K562 (cell line): ENCODE data around the gene CDC5L. TPM values are rescaled to one million over a fixed set of nuclear protein-coding genes. Genes with fewer than 3 reads are reported as not detected.

ENCODE experiments used
- ATAC-seq: fragments of 200-7000 bp; cut with Tn5 transposase; 3 replicates; pipeline ENCODE4 v1.9.1; 2020; ENCODE audit warnings: moderate library complexity
- BruUV-seq: library from RNA; stranded (reverse); fragments of 400-500 nt; replicated peaks from 2 replicates; lab custom pipeline; 2021; lab: Mats Ljungman, UMichigan
- CTCF ChIA-PET: fragments of 300-600 bp; formaldehyde crosslinking; extraction: SDS; loops from one replicate; lab custom pipeline; 2021; ENCODE audit warnings: low intra/inter-chr PET ratio; lab: Yijun Ruan, JAX
- POLR2A ChIA-PET: fragments of 300-600, 350-650 bp; sonication (Branson Sonifier 250); formaldehyde crosslinking; extraction: SDS; loops from one replicate; lab custom pipeline; 2021; ENCODE audit warnings: antibody characterized with exemption, inconsistent platforms; lab: Yijun Ruan, JAX
- DNase-seq, 4 experiments: peaks; one replicate each; pipeline versions ENCODE4 v3.0.0 to v3.0.0-alpha.2; 2011 to 2018; ENCODE audit warnings: low spot score in 3 of 4, mixed read lengths in 3 of 4; ENCODE audit errors: extremely low read depth in 1 of 4
- FAIRE-seq: peaks from 2 replicates; lab custom pipeline; 2011; peaks lifted over from hg19 to GRCh38; lab: Jason Lieb, UNC
- H2AFZ ChIP-seq: 2 replicates; pipeline ENCODE4 v1.6.0; 2011; ENCODE audit warnings: low read depth, low read length, control low read depth, inconsistent platforms
- H3K27ac ChIP-seq: fragments of 200-600 bp; 3 replicates; pipeline ENCODE4 v1.8.0; 2011; ENCODE audit warnings: low read depth, mild to moderate bottlenecking, control low read depth, inconsistent platforms, low read length, moderate library complexity, mixed read lengths; ENCODE audit errors: extremely low read depth
- H3K27me3 ChIP-seq, 2 experiments: fragments of 300-600 bp in 1 of 2; 2 replicates in 1 of 2; 3 replicates in 1 of 2; pipeline versions ENCODE4 v1.6.0 to v1.8.0; 2011; ENCODE audit warnings: inconsistent platforms in 2 of 2, low read length in 2 of 2, mild to moderate bottlenecking in 1 of 2, mixed read lengths in 1 of 2, moderate library complexity in 1 of 2; ENCODE audit not compliant: control insufficient read depth in 2 of 2, insufficient read depth in 2 of 2
- H3K36me3 ChIP-seq: fragments of 300-600 bp; 3 replicates; pipeline ENCODE4 v1.8.0; 2011; ENCODE audit warnings: mild to moderate bottlenecking, low read length, inconsistent platforms; ENCODE audit not compliant: control insufficient read depth, insufficient read depth
- H3K4me1 ChIP-seq, 2 experiments: fragments of 200-600 bp in 1 of 2; replicated peaks in 1 of 2; 2 replicates in 1 of 2; 3 replicates in 1 of 2; pipeline versions ENCODE4 v1.5.1 to v1.8.0; 2011; ENCODE audit warnings: inconsistent platforms in 2 of 2, low read length in 2 of 2, mild to moderate bottlenecking in 1 of 2, mixed read lengths in 1 of 2, moderate library complexity in 1 of 2; ENCODE audit not compliant: control insufficient read depth in 2 of 2, insufficient read depth in 2 of 2
- H3K4me2 ChIP-seq: 2 replicates; pipeline ENCODE4 v1.6.1; 2011; ENCODE audit warnings: low read length, control low read depth, inconsistent platforms, mixed read lengths; ENCODE audit not compliant: insufficient read depth
- H3K4me3 ChIP-seq: fragments of 200-600 bp; sonication (generic), shearing (Covaris generic); 2 replicates; pipeline ENCODE4 v1.5.1; 2016; ENCODE audit warnings: control low read depth, inconsistent platforms
- H3K79me2 ChIP-seq: fragments of 200-600 bp; 3 replicates; pipeline ENCODE4 v1.8.0; 2011; ENCODE audit warnings: low read length, inconsistent platforms; ENCODE audit not compliant: control insufficient read depth, insufficient read depth
- H3K9ac ChIP-seq, 2 experiments: 2 replicates each; pipeline versions ENCODE4 v1.6.0 to v1.6.1; 2011; ENCODE audit warnings: low read depth in 2 of 2, low read length in 2 of 2, control low read depth in 1 of 2, inconsistent platforms in 1 of 2, mild to moderate bottlenecking in 1 of 2, mixed read lengths in 1 of 2; ENCODE audit not compliant: insufficient read depth in 1 of 2
- H3K9me1 ChIP-seq: one replicate; pipeline ENCODE4 v1.6.0; 2011; ENCODE audit warnings: inconsistent platforms, mild to moderate bottlenecking, low read length, moderate library complexity; ENCODE audit not compliant: control insufficient read depth, insufficient read depth
- H3K9me3 ChIP-seq: replicated peaks from 2 replicates; pipeline ENCODE4 v1.5.1; 2011; ENCODE audit warnings: low read depth, low read length, inconsistent platforms; ENCODE audit not compliant: control insufficient read depth, insufficient read depth
- H4K20me1 ChIP-seq: replicated peaks from 2 replicates; pipeline ENCODE4 v1.6.1; 2011; ENCODE audit warnings: low read length, inconsistent platforms, mixed read lengths; ENCODE audit not compliant: control insufficient read depth, insufficient read depth
- ATF7 ChIP-seq: fragments of 450-650 bp; IDR thresholded peaks from 2 replicates; pipeline ENCODE4 v1.7.1; 2014; ENCODE audit warnings: mild to moderate bottlenecking, moderate library complexity
- CGGBP1 ChIP-seq: fragments of 250-450 bp; sonication (Bioruptor Pico); IDR thresholded peaks from 2 replicates; pipeline ENCODE4 v1.9.0; 2021; ENCODE audit warnings: mild to moderate bottlenecking
- FOXA1 ChIP-seq: fragments of 450-650 bp; IDR thresholded peaks from 2 replicates; pipeline ENCODE4 v1.6.1; 2016; ENCODE audit warnings: mild to moderate bottlenecking, borderline replicate concordance
- HEY1 ChIP-seq: fragments of 250-450 bp; sonication (Bioruptor Pico); IDR thresholded peaks from 2 replicates; pipeline ENCODE4 v1.5.0; 2020; ENCODE audit warnings: mild to moderate bottlenecking, moderate library complexity, borderline replicate concordance
- NRF1 ChIP-seq, 2 experiments: fragments of 450-650 bp; IDR thresholded peaks in 1 of 2; conservative IDR thresholded peaks in 1 of 2; 2 replicates each; pipeline ENCODE4 v1.6.1; 2014; ENCODE audit warnings: mild to moderate bottlenecking in 2 of 2
- SIRT6 ChIP-seq: IDR thresholded peaks from one replicate; pipeline ENCODE4 v1.6.1; 2012; ENCODE audit warnings: low read depth, mild to moderate bottlenecking, control low read depth, inconsistent platforms, low read length, moderate library complexity
- SLC30A9 ChIP-seq: fragments of 250-450 bp; sonication (Bioruptor Pico); IDR thresholded peaks from 2 replicates; pipeline ENCODE4 v1.8.0; 2022; ENCODE audit warnings: mild to moderate bottlenecking, moderate library complexity
- SMC3 ChIP-seq: conservative IDR thresholded peaks from 2 replicates; pipeline ENCODE4 v1.6.1; 2011; ENCODE audit warnings: low read depth, low read length, improper control_type of control experiment; ENCODE audit not compliant: insufficient read depth
- SREBF1 ChIP-seq: fragments of 150-350 bp; IDR thresholded peaks from 2 replicates; pipeline ENCODE4 v1.6.1; 2014; ENCODE audit warnings: antibody characterized with exemption, low read depth, low read length, borderline replicate concordance
- THAP7 ChIP-seq: fragments of 250-450 bp; sonication (Bioruptor Pico); IDR thresholded peaks from 2 replicates; pipeline ENCODE4 v1.5.0; 2021
- TOE1 ChIP-seq, 2 experiments: fragments of 450-650 bp in 1 of 2; sonication (generic) in 1 of 2; formaldehyde crosslinking in 1 of 2; IDR thresholded peaks; 2 replicates each; pipeline versions ENCODE4 v1.7.1 to v1.8.0; 2016 to 2022; ENCODE audit warnings: borderline replicate concordance in 2 of 2, mild to moderate bottlenecking in 2 of 2, antibody characterized with exemption in 1 of 2, inconsistent platforms in 1 of 2, low read depth in 1 of 2, missing genetic modification reagents in 1 of 2, moderate library complexity in 1 of 2
- ZC3H11A ChIP-seq: IDR thresholded peaks from 2 replicates; pipeline ENCODE4 v1.6.1; 2012; ENCODE audit warnings: low read depth, low read length, improper control_type of control experiment
- ZHX1 ChIP-seq: fragments of 150-350 bp; conservative IDR thresholded peaks from 2 replicates; pipeline ENCODE4 v1.6.1; 2014; ENCODE audit warnings: low read length
- ZNF277 ChIP-seq: fragments of 250-450 bp; sonication (Bioruptor Pico); IDR thresholded peaks from 2 replicates; pipeline ENCODE4 v1.8.0; 2022; ENCODE audit warnings: inconsistent platforms, mild to moderate bottlenecking, moderate library complexity, borderline replicate concordance
- ZNF280A ChIP-seq: fragments of 450-650 bp; IDR thresholded peaks from 2 replicates; pipeline ENCODE4 v1.6.1; 2018; ENCODE audit warnings: mild to moderate bottlenecking, low read depth; ENCODE audit not compliant: partially characterized antibody
- WGBS: fragments of 100-300 bp; shearing (Covaris generic); methylation state at CpG from one replicate; pipeline ENCODE4 v1.1.6; 2016; ENCODE audit warnings: low coverage, mixed read lengths; ENCODE audit not compliant: insufficient coverage; ENCODE audit errors: missing lambda C conversion rate; 5-methylcytosine and 5-hydroxymethylcytosine counted together
- in situ Hi-C: fragments of 300-500 bp; cut with MboI; formaldehyde crosslinking; loops from 4 replicates; pipeline ENCODE4 v1.15.0; 2018; ENCODE audit warnings: inconsistent platforms, mixed read lengths
- intact Hi-C: fragments of 100-400 bp; cut with micrococcal nuclease; formaldehyde crosslinking; loops from 2 replicates; pipeline ENCODE4 v1.14.2; 2022
- polyA plus RNA-seq, 8 experiments: library from polyadenylated mRNA; depleted of rRNA in 4 of 8; stranded (reverse) in 5 of 8; unstranded in 3 of 8; fragments of >200 nt; fragmentation: Nextera tagmentation in 2 of 8; fragmentation: Illumina TruSeq in 1 of 8; extraction: Ambion mirVana in 2 of 8; extraction: Trizol in 1 of 8; gene quantifications; 2 replicates each; pipeline versions ENCODE4 v1.2.1 to v1.2.3, GENCODE V29; 2011 to 2014; ENCODE audit warnings: inconsistent platforms in 1 of 8, missing spikeins in 1 of 8
- total RNA-seq, 7 experiments: library from RNA; depleted of rRNA in 6 of 7; stranded (reverse); fragments of >200 nt in 6 of 7; fragmentation: Illumina TruSeq in 2 of 7; extraction: Trizol in 2 of 7; gene quantifications; 2 replicates each; pipeline versions ENCODE4 v1.2.1 to v1.2.3, GENCODE V29; 2011 to 2021; ENCODE audit warnings: low replicate concordance in 1 of 7

Gene CDC5L
- total and polyA plus RNA-seq, 9 of the 15 experiments (the other 6 are each of a cell fraction or from before 2014, with no cell fraction given), result 22.3 to 44.2 (median 30.8) TPM

- no peak overlapping the region for H3K4me2 ChIP-seq
- intact Hi-C loops, result loop anchor here (5.0 kb wide), 1 partner anchor 116 kb away; the partner anchor contains the start of gene SPATS1
- no peaks in the 10 kb centered on the region for H3K79me2 ChIP-seq
- no peaks in the 10 kb centered on the region for H3K36me3 ChIP-seq
- FAIRE-seq, result no peak
- POLR2A ChIA-PET, result interaction anchor here (0.6 to 1.5 kb wide), 7 partner anchors 8 to 1064 kb away, joined by 3 to 4 read pairs (median 3); no protein-coding TSS in a partner anchor
- no peak overlapping the region for H3K27ac ChIP-seq
- H3K9ac ChIP-seq, result no peak overlapping the region
- no peak overlapping the region for H2AFZ ChIP-seq
- no peaks in the 10 kb centered on the region for H3K9me3 ChIP-seq
- H3K4me1 ChIP-seq, result peaks cover 14 to 27% of the 10 kb centered on the region in 2 experiments; a peak in 4 of 5 replicates
- ATAC-seq, result no peak
- in situ Hi-C loops, result no loop called here
- BruUV-seq, result no TSS peak
- no peaks in the 10 kb centered on the region for H4K20me1 ChIP-seq
- peaks cover 0 to 3% of the 10 kb centered on the region in 2 experiments; a peak in 1 of 5 replicates for H3K27me3 ChIP-seq
- H3K4me3 ChIP-seq, result no peak overlapping the region
- no peaks in the 10 kb centered on the region for H3K9me1 ChIP-seq
- TF ChIP-seq NRF1 (conservative IDR thresholded peaks at IDR 0.05 in 1 of 2, IDR thresholded peaks at IDR 0.05 in 1 of 2), result no peak
- no peak for TF ChIP-seq SMC3
- TF ChIP-seq SREBF1, result no peak
- no peak for TF ChIP-seq FOXA1
- no peak for TF ChIP-seq THAP7 (CRISPR knock-in tag)
- TF ChIP-seq SLC30A9 (CRISPR knock-in tag), result no peak
- TF ChIP-seq ZNF280A, result no peak
- TF ChIP-seq TOE1 (IDR thresholded peaks at IDR 0.05; ENCODE audit: borderline replicate concordance), result no peak
- no peak for TF ChIP-seq TOE1 (CRISPR knock-in tag; IDR thresholded peaks at IDR 0.05; ENCODE audit: borderline replicate concordance, low read depth)
- no peak for TF ChIP-seq ZC3H11A
- no peak for TF ChIP-seq CGGBP1 (CRISPR knock-in tag)
- no peak for TF ChIP-seq ZNF277
- no peak for TF ChIP-seq SIRT6
- no peak for TF ChIP-seq ZHX1
- no peak for TF ChIP-seq HEY1 (CRISPR knock-in tag)
- no peak for TF ChIP-seq ATF7
- WGBS, result 29% methylated on average over 6 of the region's 6 CpGs
- DNase-seq, result no peak
- CTCF ChIA-PET, result no interaction called here
Observed at GRCh38 chr6:44458551-44458950, 71.0 kb downstream of the CDC5L start.
